NCI-H524 (cell line): ENCODE data around the gene C1orf115.
"Not testable (repeated sequence)": the region's sequence is repeated elsewhere in the genome, so short reads cannot be mapped to it uniquely, and the experiment has no call there.

Experiments
- DNase-seq, 2 experiments: peaks; one replicate each; lab custom pipeline; 2025; lab: John Stamatoyannopoulos, UW

Gene C1orf115

DNA sequence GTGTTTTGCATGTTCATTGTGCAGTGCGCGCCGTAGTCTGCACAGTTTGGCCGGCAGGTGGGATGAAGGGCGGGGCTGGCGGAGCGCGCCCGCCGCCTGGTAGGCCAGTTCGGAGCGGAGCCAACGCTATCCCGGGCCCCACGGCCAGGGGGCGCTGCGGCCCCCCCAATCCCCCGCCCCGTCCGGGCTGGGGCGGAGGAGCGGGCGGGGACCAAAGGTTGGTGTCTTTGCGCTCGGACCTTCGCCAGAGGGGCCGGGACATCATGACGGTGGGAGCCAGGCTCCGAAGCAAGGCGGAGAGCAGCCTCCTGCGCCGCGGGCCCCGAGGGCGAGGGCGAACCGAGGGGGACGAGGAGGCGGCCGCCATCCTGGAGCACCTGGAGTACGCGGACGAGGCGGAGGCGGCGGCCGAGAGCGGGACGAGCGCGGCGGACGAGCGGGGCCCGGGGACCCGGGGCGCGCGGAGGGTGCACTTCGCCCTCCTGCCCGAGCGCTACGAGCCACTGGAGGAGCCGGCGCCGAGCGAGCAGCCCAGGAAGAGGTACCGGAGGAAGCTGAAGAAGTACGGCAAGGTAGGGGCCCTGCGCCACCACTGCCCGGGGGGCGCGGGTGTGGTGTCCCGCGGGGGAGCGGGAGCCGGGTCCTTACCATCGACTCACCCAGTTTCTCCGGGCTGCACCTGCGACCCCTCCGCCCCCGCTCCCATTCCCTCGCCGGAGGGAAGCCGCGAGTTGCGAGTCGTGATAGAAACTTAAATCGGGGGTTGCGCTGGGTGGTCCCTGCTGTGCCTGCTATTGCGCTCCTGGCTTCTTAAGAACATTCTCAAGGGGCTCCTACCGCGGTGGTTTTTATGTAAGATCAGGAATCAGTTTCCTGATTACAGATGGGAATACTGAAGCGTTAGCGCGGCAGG lies at the start of gene C1orf115:
Gene C1orf115, plus strand, starts transcription at position 224 of the 913 bp plus-strand sequence. Its CDS starts 40 bp downstream, at position 264.
- peak; percentile 57 to 79 for DNase-seq

DNA sequence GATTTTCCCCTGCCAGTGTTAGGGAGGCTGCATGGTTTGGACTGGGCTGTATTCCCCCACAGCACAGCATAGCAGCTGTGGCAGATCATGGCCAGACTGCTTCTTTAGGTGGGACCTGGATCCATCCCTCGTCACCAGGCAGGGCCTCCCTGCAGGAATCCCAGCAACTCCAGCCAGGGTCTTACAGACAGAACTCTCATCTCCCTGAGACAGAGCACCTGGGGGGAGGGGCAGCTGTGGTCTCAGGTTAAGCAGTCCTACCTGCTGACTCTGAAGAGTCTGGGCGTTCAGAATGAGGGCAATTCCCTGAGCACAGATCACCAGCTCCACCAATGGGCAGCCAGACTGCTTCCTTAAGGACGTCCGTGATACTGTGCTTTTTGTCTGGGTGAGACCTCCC lies 47.9 kb upstream of the C1orf115 start:
- DNase-seq = no peak

DNA sequence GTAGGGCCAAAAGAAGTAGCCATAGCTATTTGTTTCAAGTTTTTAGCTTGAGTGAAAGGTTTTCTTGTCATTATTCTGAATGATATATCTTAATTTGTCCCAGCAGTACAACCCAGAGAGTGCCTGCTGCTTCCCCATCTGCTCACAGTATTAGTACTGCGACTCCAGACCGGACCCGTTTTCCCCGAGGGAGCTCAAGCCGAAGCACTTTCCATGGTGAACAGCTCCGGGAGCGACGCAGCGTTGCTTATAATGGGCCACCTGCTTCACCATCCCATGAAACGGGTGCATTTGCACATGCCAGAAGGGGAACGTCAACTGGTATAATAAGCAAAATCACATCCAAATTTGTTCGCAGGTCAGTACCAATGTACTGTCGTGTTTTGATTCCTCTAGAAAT lies 37.2 kb upstream of the C1orf115 start:
- peak; percentile 91 to 94 for DNase-seq

GRCh38 chr1:220655509-220655908 lies 34.7 kb upstream of the C1orf115 start:
- no peak for DNase-seq

GRCh38 chr1:220655961-220656740 lies 34.0 kb upstream of the C1orf115 start:
- peak; percentile 63 to 88 for DNase-seq

DNA sequence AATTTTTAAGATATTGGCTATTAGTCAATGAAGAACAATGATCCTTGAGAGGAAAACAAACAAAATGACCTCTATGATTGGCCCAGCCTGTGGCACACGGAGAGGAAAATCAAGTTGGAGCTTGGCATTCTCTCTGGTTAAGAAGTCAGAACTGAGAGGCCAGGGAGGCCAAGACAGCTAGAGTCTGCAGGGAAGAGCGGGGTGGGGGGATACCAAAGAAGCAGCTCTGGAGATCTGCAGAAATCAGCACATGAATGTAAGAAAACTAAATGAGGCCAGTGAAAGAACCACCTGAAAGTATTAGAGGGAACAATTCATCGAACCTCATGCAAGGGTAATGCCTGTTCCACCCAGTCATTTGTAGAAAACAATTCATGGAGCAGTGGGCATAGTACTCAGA lies 23.8 kb upstream of the C1orf115 start:
- no peak for DNase-seq

DNA sequence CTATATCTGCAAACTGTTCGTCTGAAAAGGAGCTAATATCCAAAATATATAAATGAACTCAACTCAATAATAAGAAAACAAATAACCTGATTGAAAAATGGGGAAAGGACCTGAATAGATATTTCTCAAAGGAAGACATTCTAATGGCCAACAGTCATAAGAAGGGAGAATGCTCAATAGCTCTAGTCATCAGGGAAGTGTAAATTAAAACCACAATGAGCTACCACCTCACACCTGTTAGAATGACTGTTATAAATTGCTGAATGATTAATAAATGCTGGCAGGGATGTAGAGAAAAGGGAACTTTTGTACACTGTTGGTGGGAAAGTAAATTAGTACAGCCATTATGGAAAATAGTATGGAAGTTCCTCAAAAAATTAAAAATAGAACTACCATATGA lies 21.2 kb upstream of the C1orf115 start:
- DNase-seq = no peak

- no peak for DNase-seq
These were observed 19.8 kb upstream of the C1orf115 start for GRCh38 chr1:220670365-220670764.

DNA sequence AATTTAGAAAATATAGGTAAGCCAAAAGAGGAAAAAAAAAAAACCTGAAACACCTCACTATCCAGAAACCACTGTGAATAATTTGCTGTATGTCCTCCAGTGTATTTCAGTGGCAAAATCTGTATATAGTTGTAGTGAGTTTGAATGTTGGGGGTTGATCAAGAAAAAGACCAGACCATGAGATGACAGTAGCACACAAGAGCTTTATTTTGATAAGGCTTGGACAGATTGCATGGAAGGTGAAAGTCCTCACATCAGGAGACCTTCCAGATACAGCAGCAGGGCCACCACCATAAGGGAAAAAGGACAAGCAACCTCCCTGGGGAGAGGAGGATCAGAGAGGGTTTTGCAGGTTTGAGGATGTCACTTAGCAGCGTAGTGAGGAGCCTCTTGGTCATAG lies 16.2 kb upstream of the C1orf115 start:
- no peak for DNase-seq

DNA sequence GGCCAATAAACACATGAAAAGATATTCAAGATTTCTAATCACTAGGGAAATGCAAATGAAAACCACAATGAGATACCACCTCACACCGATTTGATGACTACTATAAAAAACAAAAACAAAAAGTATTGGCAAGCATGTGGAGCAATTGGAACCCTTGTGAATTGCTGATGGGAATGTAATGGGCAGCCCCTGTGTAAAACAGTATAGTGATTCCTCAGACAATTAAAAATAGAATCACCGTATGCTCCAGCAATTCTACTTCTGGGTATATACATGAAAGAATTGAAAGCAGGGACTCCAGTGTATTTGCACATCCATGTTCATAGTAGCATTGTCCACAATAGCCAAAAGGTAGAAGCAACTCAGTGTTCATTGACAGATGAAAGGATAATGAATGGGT lies 12.9 kb upstream of the C1orf115 start:
- DNase-seq = no peak

GRCh38 chr1:220680085-220680687 lies 10.0 kb upstream of the C1orf115 start:
- DNase-seq = peak in 1 of 2 experiments; percentile 46

DNA sequence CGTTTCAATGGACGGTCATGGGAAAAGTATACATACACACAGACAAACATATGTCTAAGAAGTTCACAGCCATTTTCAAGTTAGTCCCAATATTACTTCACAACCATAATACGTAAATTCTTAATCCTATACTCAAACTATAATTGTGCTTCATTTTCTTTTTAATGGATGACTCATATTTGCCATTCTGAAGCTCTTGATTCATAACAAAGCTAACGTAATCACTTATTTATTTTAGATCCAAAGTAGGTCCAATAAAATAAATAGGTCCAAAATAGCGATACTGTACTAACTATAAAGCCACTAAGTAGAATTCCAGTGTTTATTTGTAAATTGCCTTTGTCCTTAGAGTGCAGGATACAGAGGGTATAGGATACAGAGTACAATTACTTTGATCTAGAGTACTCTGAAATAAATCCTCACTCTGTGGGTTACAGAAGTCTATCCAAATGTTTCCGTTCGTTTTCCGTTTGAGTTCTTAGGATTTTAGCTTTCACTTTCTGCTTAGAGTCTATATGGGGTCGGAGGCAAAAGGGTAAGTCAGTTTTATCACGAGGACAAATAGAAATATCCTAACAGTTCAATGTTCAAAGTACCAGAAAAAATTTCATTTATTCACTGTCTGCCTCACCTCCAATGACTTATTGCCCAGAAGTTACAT lies 8.8 kb upstream of the C1orf115 start:
- no peak for DNase-seq

DNA sequence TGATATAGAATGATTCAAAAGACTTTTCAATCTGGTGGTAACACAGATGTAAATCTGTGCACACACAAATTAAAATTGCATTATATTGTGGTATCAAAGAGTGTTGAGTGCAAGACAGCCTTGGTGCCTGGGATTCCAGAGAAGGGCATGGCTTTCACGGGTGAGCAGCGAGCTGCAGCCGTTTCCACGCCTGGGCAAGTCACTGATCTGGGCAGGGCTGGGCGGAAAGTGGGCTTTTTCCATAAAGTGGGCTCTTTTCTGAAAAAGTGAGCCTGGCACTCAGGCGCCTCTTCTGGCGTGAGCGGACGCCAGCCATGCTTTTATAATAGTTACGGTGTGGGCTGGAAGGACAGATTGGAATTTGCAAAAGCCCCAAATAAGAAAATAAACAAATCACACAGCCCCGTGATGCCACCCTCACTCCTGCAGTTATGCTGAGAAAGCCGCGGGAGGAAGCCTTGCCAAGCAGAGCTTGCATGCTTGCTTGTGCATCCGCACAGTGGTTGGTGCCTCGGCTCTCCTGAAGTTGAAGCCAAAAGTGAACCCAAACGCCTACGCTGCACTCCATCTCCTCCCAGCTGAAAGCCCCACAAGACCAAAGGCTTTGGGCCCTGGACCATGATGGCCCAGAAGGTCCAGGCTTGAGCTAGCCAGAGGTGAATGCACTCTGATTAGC lies 7.1 kb upstream of the C1orf115 start:
- no peak for DNase-seq

DNA sequence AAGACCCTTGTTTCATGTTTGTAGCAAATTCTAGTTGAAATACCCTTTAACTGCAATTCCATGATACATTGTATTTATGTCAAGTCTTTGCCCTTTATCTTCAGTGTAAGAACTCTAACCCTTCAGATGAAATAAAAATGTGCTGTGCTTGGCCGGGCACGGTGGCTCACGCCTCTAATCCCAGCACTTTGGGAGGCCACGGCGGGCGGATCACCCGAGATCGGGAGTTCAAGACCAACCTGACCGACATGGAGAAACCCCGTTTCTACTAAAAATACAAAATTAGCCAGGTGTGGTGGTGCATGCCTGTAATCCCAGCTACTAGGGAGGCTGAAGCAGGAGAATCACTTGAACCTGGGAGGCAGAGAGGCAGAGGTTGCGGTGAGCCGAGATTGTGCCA lies 6.4 kb upstream of the C1orf115 start:
- not testable (repeated sequence) for DNase-seq

- peak in 1 of 2 experiments; percentile 41 for DNase-seq
These were observed 5.3 kb upstream of the C1orf115 start for GRCh38 chr1:220684890-220685289.

DNA sequence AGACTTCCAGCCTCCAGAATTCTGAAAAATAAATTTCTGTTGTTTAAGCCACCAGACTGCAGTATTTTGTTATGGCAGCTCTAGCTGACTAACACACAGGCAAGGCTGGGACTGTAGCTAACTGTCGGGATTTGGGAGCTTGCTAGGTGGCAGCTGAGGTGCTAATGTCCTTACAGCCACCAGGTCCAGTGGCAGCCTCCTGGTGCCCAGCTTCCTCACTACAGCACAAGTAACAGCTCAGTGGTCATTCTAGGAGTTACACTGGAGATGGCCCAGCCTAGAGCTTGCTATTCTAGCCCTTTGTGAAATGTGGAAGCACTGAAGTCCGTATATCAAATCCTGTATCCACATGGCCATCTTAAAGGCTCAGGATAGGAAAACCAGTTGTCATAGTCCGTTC lies 4.3 kb upstream of the C1orf115 start:
- no peak for DNase-seq

DNA sequence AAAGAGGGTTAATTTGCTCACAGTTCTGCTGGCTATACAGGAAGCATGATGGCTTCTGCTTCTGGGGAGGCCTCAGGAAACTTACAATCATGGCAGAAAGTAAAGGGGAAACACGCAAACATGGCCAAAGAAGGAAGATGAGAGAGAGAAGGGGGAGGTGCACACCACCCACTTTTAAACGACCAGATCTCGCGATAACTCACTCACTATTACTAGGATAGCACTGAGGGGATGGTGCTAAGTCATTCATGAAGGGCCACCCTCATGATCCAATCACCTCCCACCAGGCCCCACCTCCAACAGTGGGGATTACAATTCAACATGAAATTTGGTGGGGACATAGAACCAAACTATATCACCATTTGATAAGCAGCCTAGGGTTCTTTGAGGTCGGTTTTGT lies 2.4 kb upstream of the C1orf115 start:
- DNase-seq = no peak

GRCh38 chr1:220689666-220690065 lies 497 bp upstream of the C1orf115 start:
- no peak for DNase-seq

GRCh38 chr1:220691053-220691684 lies 1.0 kb downstream of the C1orf115 start:
- DNase-seq = no peak

- no peak for DNase-seq
These were observed 2.5 kb downstream of the C1orf115 start for GRCh38 chr1:220692436-220693228.
